ENCODE results near the gene CEP43.

Gene CEP43

GRCh38 chr6:166952121-166952520 lies 47.1 kb upstream of the CEP43 start:
- Histone ChIP-seq H3K27ac (no peak overlapping the region), H3K9me3 (no peaks in the 10 kb centered on the region), H3K4me3 (no peak overlapping the region), H3K4me1 (peaks cover 0 to 12% (median 9%) of the 10 kb centered on the region in 4 donors), H3K27me3 (no peaks in the 10 kb centered on the region), H3K36me3 (peaks cover 0 to 36% (median 0%) of the 10 kb centered on the region in 3 donors)
- intact Hi-C loops (cut with DNase I; ENCODE audit: low total_unique reads), result no loop called here
- TF ChIP-seq, protein P1, sequence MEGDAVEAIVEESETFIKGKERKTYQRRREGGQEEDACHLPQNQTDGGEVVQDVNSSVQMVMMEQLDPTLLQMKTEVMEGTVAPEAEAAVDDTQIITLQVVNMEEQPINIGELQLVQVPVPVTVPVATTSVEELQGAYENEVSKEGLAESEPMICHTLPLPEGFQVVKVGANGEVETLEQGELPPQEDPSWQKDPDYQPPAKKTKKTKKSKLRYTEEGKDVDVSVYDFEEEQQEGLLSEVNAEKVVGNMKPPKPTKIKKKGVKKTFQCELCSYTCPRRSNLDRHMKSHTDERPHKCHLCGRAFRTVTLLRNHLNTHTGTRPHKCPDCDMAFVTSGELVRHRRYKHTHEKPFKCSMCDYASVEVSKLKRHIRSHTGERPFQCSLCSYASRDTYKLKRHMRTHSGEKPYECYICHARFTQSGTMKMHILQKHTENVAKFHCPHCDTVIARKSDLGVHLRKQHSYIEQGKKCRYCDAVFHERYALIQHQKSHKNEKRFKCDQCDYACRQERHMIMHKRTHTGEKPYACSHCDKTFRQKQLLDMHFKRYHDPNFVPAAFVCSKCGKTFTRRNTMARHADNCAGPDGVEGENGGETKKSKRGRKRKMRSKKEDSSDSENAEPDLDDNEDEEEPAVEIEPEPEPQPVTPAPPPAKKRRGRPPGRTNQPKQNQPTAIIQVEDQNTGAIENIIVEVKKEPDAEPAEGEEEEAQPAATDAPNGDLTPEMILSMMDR (IDR thresholded peaks at IDR 0.05), result no peak
- no peak for DNase-seq

DNA sequence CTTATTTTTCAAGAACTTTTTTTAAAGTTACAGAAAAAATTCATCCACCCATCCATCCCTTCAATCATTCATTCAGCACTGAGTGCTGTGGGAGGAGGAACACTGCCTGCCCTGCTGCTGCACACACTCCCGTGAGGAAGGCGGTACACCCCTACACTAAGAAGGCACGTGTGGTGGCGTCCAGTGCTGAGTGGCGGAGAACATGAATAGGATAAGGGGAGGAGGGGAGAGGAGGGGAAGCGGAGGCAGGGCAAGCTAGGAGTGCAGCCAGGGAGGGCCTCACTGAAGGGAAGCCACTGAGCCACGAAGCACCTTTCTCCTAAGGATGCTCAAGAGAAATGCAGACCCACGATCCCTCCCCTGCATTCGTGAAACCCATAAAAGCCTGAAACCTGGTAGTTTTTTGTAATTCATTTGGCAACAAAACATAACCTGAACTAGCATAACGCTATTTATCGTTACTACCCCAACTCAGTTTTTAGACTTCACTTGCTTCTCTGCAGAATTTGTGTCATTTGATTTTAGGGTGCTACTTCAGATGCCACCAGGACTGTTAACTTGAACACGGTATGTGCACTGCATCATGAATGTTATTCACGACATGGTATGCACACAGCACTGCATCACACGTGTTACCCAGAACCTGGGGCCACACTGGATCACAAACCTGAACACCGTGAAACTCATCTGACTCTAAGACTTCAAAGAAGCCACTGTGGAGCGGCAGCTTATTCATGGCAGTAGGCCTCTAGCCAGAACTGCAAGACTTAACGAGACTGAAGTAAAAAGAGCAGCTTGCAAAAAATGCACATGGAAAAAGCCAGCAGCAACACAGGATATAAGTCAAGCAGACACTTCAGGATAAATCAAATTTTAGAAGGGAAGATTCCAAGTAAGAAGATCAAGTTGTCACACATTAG lies 46.4 kb upstream of the CEP43 start:
- H3K36me3 ChIP-seq, result peaks cover 0 to 29% (median 0%) of the 10 kb centered on the region in 3 donors
- TF ChIP-seq, protein P1 (IDR thresholded peaks at IDR 0.05), result no peak
- H3K27me3 ChIP-seq, result no peaks in the 10 kb centered on the region
- no peak overlapping the region for H3K4me3 ChIP-seq
- H3K27ac ChIP-seq, result no peak overlapping the region
- H3K9me3 ChIP-seq, result no peaks in the 10 kb centered on the region
- peaks cover 0 to 17% (median 14%) of the 10 kb centered on the region in 4 donors for H3K4me1 ChIP-seq
- intact Hi-C loops (cut with DNase I; ENCODE audit: low total_unique reads), result no loop called here
- DNase-seq, result no peak

DNA sequence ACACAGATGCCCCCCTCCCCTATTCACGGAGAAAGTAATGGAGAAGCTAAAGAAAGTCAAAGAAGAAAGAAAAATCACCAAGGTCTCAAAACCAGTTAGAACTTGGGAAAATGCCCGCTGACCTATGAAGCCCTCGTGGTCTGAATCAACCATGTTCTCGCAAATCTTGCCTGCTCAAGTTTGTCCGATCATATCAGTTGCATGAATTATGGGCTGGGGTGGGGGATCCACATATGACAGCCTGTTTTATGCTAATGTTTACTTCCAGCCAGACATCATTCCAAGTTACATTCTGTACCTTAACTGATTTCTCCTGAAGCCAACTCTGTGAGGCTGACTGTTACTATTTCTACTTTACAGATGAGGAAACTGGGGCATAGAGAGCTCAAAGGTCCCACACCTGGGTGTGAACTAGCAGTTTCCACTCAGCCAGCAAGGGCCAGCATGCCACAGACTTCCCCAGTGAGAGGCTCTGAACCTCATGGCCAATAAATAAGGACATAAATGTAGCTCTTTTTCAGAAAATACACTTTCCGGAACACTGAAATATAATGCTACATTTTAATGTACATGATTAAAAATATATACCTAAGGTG lies 45.0 kb upstream of the CEP43 start:
- no peaks in the 10 kb centered on the region for H3K9me3 ChIP-seq
- H3K4me1 ChIP-seq, result peaks cover 0 to 17% (median 14%) of the 10 kb centered on the region in 4 donors
- no peak for DNase-seq
- H3K36me3 ChIP-seq, result peaks cover 0 to 24% (median 0%) of the 10 kb centered on the region in 3 donors
- H3K4me3 ChIP-seq, result no peak overlapping the region
- TF ChIP-seq, protein P1 (IDR thresholded peaks at IDR 0.05), result no peak
- intact Hi-C loops (cut with DNase I; ENCODE audit: low total_unique reads), result no loop called here
- no peaks in the 10 kb centered on the region for H3K27me3 ChIP-seq
- H3K27ac ChIP-seq, result no peak overlapping the region

GRCh38 chr6:166955121-166955864 lies 43.9 kb upstream of the CEP43 start:
- Histone ChIP-seq H3K36me3 (peaks cover 0 to 16% (median 0%) of the 10 kb centered on the region in 3 donors), H3K27ac (peak overlapping the region; percentile 84 to 87), H3K9me3 (no peaks in the 10 kb centered on the region), H3K4me3 (peak overlapping the region; percentile 78 to 79), H3K27me3 (no peaks in the 10 kb centered on the region), H3K4me1 (peaks cover 0 to 17% (median 14%) of the 10 kb centered on the region in 4 donors)
- TF ChIP-seq, protein P1 (IDR thresholded peaks at IDR 0.05), result no peak
- peak in 1 of 2 donors; percentile 58 for DNase-seq
- intact Hi-C loops (cut with DNase I; ENCODE audit: low total_unique reads), result no loop called here

DNA sequence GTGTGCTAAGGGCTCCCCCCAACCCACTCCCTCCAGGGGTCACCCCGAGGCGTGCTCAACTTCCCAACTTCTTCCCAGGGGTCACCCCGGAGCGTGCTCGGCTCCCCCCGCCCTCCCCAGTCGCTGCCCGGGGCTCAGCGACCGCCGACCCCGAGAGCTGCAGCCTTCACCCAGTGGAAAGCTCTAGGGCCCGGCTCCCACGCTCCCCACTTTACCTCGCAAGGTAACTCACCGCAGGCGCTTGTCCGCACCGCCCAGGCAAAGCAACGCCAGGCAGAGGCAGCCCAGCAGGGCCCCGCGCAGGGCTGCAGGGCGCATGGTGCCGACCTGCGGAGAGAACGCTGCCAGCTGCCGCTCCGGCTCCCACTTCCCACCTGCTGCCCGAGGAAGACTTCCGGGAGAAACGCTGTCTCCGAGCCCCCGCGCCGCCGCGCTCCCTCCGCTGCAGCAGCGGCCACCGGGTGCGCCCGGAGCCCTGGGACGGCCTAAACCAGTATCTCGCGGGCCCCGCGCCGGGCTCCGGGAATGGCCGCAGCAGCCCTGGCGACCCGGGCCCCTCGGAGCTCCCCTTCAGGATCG lies 43.2 kb upstream of the CEP43 start:
- no peaks in the 10 kb centered on the region for H3K9me3 ChIP-seq
- peak overlapping the region; percentile 78 to 79 for H3K4me3 ChIP-seq
- peaks cover 0 to 17% (median 14%) of the 10 kb centered on the region in 4 donors for H3K4me1 ChIP-seq
- intact Hi-C loops (cut with DNase I; ENCODE audit: low total_unique reads), result loop anchor here (2.0 kb wide), 1 partner anchor 43 kb away; the partner anchor contains the start of gene CEP43
- H3K27me3 ChIP-seq, result no peaks in the 10 kb centered on the region
- H3K27ac ChIP-seq, result peak overlapping the region; percentile 84 to 87
- TF ChIP-seq, protein P1 (IDR thresholded peaks at IDR 0.05), result no peak
- DNase-seq, result no peak
- peaks cover 0 to 10% (median 0%) of the 10 kb centered on the region in 3 donors for H3K36me3 ChIP-seq

All from tibial artery (tissue), 4 donors.